Mucosa of rectum (tissue), 2 donors: ENCODE measurements around the gene BARHL1.

ENCODE experiments used
- H3K27ac ChIP-seq, 2 donors: one replicate each; pipeline ENCODE4 v1.7.0; 2013; ENCODE audit warnings: inconsistent platforms in 2 of 2, low read depth in 2 of 2, low read length in 2 of 2
- H3K27me3 ChIP-seq, 2 donors: one replicate each; pipeline ENCODE4 v1.7.0; 2013; ENCODE audit warnings: low read length in 2 of 2; ENCODE audit not compliant: control insufficient read depth in 2 of 2, insufficient read depth in 2 of 2
- H3K36me3 ChIP-seq, 2 donors: one replicate each; pipeline ENCODE4 v1.7.0; 2013; ENCODE audit warnings: low read length in 2 of 2; ENCODE audit not compliant: control insufficient read depth in 2 of 2, insufficient read depth in 2 of 2
- H3K4me1 ChIP-seq, 2 donors: one replicate each; pipeline ENCODE4 v1.7.0; 2013; ENCODE audit warnings: low read length in 2 of 2, mild to moderate bottlenecking in 1 of 2; ENCODE audit not compliant: control insufficient read depth in 2 of 2, insufficient read depth in 2 of 2
- H3K4me3 ChIP-seq, 2 donors: one replicate each; pipeline ENCODE4 v1.7.0; 2013; ENCODE audit warnings: low read length in 2 of 2
- H3K9ac ChIP-seq, 2 donors: one replicate each; pipeline ENCODE4 v1.7.0; 2013; ENCODE audit warnings: low read length in 2 of 2, low read depth in 1 of 2, mild to moderate bottlenecking in 1 of 2
- H3K9me3 ChIP-seq, 2 donors: one replicate each; pipeline ENCODE4 v1.7.0; 2013; ENCODE audit warnings: low read length in 2 of 2; ENCODE audit not compliant: control insufficient read depth in 2 of 2
- donor health status: healthy.
- donor health status: Normal muscosa, but diverticular disease.

Gene BARHL1

GRCh38 chr9:132585954-132586829 is 3.8 kb downstream of the BARHL1 start:
- Histone ChIP-seq H3K27me3 (peaks cover 74 to 76% of the 10 kb centered on the region in 2 donors), H3K9ac (no peak overlapping the region), H3K27ac (no peak overlapping the region), H3K4me3 (no peak overlapping the region), H3K9me3 (no peaks in the 10 kb centered on the region), H3K36me3 (no peaks in the 10 kb centered on the region), H3K4me1 (no peaks in the 10 kb centered on the region)

DNA sequence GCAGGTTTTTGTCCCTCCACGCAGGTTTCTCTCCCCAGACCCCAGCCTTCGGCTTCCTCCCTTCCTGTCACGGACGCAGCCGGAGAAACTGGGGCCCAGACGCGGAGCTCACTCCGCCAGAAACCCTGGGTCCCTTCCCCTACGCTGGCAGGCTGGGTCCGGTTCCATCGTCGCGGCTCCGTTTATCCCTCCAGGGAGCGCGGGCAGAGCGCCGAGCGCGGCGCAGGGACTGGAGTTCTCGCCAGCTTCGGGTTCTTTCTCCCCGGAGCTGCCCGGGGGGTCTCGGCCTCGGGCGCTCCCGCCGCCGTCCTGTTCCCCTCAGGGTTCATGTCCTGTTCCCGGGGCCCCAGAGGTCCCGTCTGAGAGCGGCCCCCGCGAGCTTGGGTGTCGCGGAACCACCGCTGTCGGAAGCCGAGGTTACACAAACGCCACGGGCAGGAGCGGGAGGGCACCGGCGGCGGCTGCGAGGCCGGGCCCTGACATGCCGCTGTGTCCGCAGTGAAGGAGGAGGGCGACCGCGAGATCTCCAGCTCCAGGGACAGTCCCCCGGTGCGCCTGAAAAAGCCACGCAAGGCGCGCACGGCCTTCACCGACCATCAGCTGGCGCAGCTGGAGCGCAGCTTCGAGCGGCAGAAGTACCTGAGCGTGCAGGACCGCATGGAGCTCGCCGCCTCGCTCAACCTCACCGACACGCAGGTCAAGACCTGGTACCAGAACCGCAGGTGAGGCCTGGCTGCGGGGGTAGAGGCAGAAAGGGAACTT is 4.6 kb downstream of the BARHL1 start:
- Histone ChIP-seq H3K27me3 (peaks cover 72 to 77% of the 10 kb centered on the region in 2 donors), H3K9me3 (no peaks in the 10 kb centered on the region), H3K4me3 (no peak overlapping the region), H3K36me3 (no peaks in the 10 kb centered on the region), H3K9ac (no peak overlapping the region), H3K27ac (no peak overlapping the region), H3K4me1 (no peaks in the 10 kb centered on the region)

GRCh38 chr9:132587592-132587955 is 5.2 kb downstream of the BARHL1 start:
- Histone ChIP-seq H3K27me3 (peaks cover 74 to 76% of the 10 kb centered on the region in 2 donors), H3K9ac (no peak overlapping the region), H3K27ac (no peak overlapping the region), H3K4me1 (no peaks in the 10 kb centered on the region), H3K36me3 (no peaks in the 10 kb centered on the region), H3K9me3 (no peaks in the 10 kb centered on the region), H3K4me3 (no peak overlapping the region)

- no peaks in the 10 kb centered on the region for H3K4me1 ChIP-seq
- no peak overlapping the region for H3K4me3 ChIP-seq
- no peaks in the 10 kb centered on the region for H3K36me3 ChIP-seq
- no peak overlapping the region for H3K27ac ChIP-seq
- H3K27me3 ChIP-seq, result peaks cover 70 to 71% of the 10 kb centered on the region in 2 donors
- H3K9me3 ChIP-seq, result no peaks in the 10 kb centered on the region
- H3K9ac ChIP-seq, result no peak overlapping the region
Measured at GRCh38 chr9:132588098-132588497, 5.7 kb downstream of the BARHL1 start.

GRCh38 chr9:132588501-132589147 is 6.2 kb downstream of the BARHL1 start:
- Histone ChIP-seq H3K9me3 (no peaks in the 10 kb centered on the region), H3K27me3 (peaks cover 64 to 65% of the 10 kb centered on the region in 2 donors), H3K27ac (no peak overlapping the region), H3K9ac (no peak overlapping the region), H3K4me3 (no peak overlapping the region), H3K36me3 (no peaks in the 10 kb centered on the region), H3K4me1 (no peaks in the 10 kb centered on the region)

GRCh38 chr9:132589148-132590036 is 7.0 kb downstream of the BARHL1 start:
- H3K9me3 ChIP-seq, result no peaks in the 10 kb centered on the region
- H3K4me3 ChIP-seq, result no peak overlapping the region
- peaks cover 0 to 2% of the 10 kb centered on the region in 2 donors for H3K36me3 ChIP-seq
- no peaks in the 10 kb centered on the region for H3K4me1 ChIP-seq
- H3K9ac ChIP-seq, result no peak overlapping the region
- H3K27ac ChIP-seq, result no peak overlapping the region
- H3K27me3 ChIP-seq, result peaks cover 58 to 59% of the 10 kb centered on the region in 2 donors

- Histone ChIP-seq H3K4me1 (no peaks in the 10 kb centered on the region), H3K4me3 (no peak overlapping the region), H3K9ac (no peak overlapping the region), H3K36me3 (peaks cover 0 to 5% of the 10 kb centered on the region in 2 donors), H3K27ac (no peak overlapping the region), H3K27me3 (peaks cover 53% of the 10 kb centered on the region in 2 donors), H3K9me3 (no peaks in the 10 kb centered on the region)
Measured at GRCh38 chr9:132590037-132590317, 7.6 kb downstream of the BARHL1 start.

- Histone ChIP-seq H3K4me3 (no peak overlapping the region), H3K27ac (no peak overlapping the region)
Measured at GRCh38 chr9:132590318-132591182, 8.1 kb downstream of the BARHL1 start.

DNA sequence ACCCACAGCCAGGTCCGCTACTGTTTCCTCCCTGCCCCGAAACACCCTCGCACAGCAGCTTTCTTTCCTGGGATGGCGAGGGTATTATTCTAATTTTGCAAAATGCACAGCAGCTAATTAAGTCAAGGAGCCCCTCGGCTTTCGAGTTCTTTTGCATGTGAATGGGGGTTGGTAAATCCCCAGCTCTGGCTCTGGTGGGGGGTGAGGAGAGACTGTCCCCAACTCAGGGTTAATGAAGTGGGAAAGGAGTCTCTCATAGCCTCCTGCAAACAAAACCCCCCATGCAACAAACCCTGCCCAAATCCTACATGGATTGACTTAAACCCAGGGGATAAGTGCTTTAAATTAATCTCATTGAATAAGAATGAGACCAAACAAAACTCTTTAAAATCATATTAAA is 8.8 kb downstream of the BARHL1 start:
- H3K27me3 ChIP-seq, result peaks cover 40% of the 10 kb centered on the region in 2 donors
- H3K9ac ChIP-seq, result no peak overlapping the region
- H3K4me3 ChIP-seq, result no peak overlapping the region
- H3K36me3 ChIP-seq, result peaks cover 6 to 10% of the 10 kb centered on the region in 2 donors
- H3K9me3 ChIP-seq, result no peaks in the 10 kb centered on the region
- H3K27ac ChIP-seq, result no peak overlapping the region
- H3K4me1 ChIP-seq, result no peaks in the 10 kb centered on the region

More at GRCh38 chr9:132590318-132591182, 8.1 kb downstream of the BARHL1 start:
- Histone ChIP-seq H3K27me3 (peaks cover 47% of the 10 kb centered on the region in 2 donors), H3K9me3 (no peaks in the 10 kb centered on the region), H3K9ac (no peak overlapping the region), H3K36me3 (peaks cover 3 to 9% of the 10 kb centered on the region in 2 donors), H3K4me1 (no peaks in the 10 kb centered on the region)
